Measurements from ENCODE around the gene NKX1-1.

NKX1-1 gene

GRCh38 chr4:1354136-1354982 lies 51.9 kb downstream of the NKX1-1 start:
- no peak overlapping the region for H3K4me2 ChIP-seq (ENCODE audit: low read depth, low read length, poor library complexity, severe bottlenecking)
- no peak overlapping the region for H3K4me3 ChIP-seq (ENCODE audit: insufficient read depth, low read length, poor library complexity, severe bottlenecking)
- H3K9me2 ChIP-seq (replicated peaks; ENCODE audit: insufficient read depth, low read length): no peaks in the 10 kb centered on the region
- H3K9ac ChIP-seq (ENCODE audit: low read length): no peak overlapping the region
- no peaks in the 10 kb centered on the region for H3K9me3 ChIP-seq (ENCODE audit: insufficient read depth, low read length)
- TF ChIP-seq, protein P1, sequence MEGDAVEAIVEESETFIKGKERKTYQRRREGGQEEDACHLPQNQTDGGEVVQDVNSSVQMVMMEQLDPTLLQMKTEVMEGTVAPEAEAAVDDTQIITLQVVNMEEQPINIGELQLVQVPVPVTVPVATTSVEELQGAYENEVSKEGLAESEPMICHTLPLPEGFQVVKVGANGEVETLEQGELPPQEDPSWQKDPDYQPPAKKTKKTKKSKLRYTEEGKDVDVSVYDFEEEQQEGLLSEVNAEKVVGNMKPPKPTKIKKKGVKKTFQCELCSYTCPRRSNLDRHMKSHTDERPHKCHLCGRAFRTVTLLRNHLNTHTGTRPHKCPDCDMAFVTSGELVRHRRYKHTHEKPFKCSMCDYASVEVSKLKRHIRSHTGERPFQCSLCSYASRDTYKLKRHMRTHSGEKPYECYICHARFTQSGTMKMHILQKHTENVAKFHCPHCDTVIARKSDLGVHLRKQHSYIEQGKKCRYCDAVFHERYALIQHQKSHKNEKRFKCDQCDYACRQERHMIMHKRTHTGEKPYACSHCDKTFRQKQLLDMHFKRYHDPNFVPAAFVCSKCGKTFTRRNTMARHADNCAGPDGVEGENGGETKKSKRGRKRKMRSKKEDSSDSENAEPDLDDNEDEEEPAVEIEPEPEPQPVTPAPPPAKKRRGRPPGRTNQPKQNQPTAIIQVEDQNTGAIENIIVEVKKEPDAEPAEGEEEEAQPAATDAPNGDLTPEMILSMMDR (IDR thresholded peaks at IDR 0.05; ENCODE audit: insufficient read depth, low read length, poor library complexity, severe bottlenecking): no peak
- TF ChIP-seq EZH2phosphoT487 (conservative IDR thresholded peaks at IDR 0.05; ENCODE audit: low read length): no peak
- no peaks in the 10 kb centered on the region for H3K79me2 ChIP-seq (ENCODE audit: insufficient read depth, low read length)
- no peak overlapping the region for H2AFZ ChIP-seq (ENCODE audit: low read depth, low read length, severe bottlenecking)
- H3K36me3 ChIP-seq (ENCODE audit: low read length): no peaks in the 10 kb centered on the region
- no peaks in the 10 kb centered on the region for H3K27me3 ChIP-seq (ENCODE audit: low read length)
- no peaks in the 10 kb centered on the region for H4K20me1 ChIP-seq (ENCODE audit: low read depth, low read length)
- no peak overlapping the region for H3K27ac ChIP-seq (ENCODE audit: low read depth, low read length)
- H3F3A ChIP-seq (ENCODE audit: insufficient read depth): no peaks in the 10 kb centered on the region

GRCh38 chr4:1353186-1354055 lies 52.8 kb downstream of the NKX1-1 start:
- Histone ChIP-seq H3K9me3 (ENCODE audit: insufficient read depth, low read length) (no peaks in the 10 kb centered on the region), H3K36me3 (ENCODE audit: low read length) (no peaks in the 10 kb centered on the region)

More at GRCh38 chr4:1353186-1354055, 52.8 kb downstream of the NKX1-1 start:
- Histone ChIP-seq H3K79me2 (ENCODE audit: insufficient read depth, low read length) (0 out of 2 replicates have a peak, but pooled peaks cover under 1% of the 10 kb centered on the region), H3K4me2 (ENCODE audit: low read depth, low read length, poor library complexity, severe bottlenecking) (no peak overlapping the region), H3K4me3 (ENCODE audit: insufficient read depth, low read length, poor library complexity, severe bottlenecking) (no peak overlapping the region), H3K27ac (ENCODE audit: low read depth, low read length) (no peak overlapping the region), H3K9me2 (replicated peaks; ENCODE audit: insufficient read depth, low read length) (no peaks in the 10 kb centered on the region), H4K20me1 (ENCODE audit: low read depth, low read length) (no peaks in the 10 kb centered on the region), H3K9ac (ENCODE audit: low read length) (no peak overlapping the region), H3K27me3 (ENCODE audit: low read length) (no peaks in the 10 kb centered on the region), H2AFZ (ENCODE audit: low read depth, low read length, severe bottlenecking) (no peak overlapping the region), H3F3A (ENCODE audit: insufficient read depth) (no peaks in the 10 kb centered on the region)
- no peak for TF ChIP-seq EZH2phosphoT487 (conservative IDR thresholded peaks at IDR 0.05; ENCODE audit: low read length)
- TF ChIP-seq, protein P1 (IDR thresholded peaks at IDR 0.05; ENCODE audit: insufficient read depth, low read length, poor library complexity, severe bottlenecking): no peak
